NCI-H226 (cell line): ENCODE data around the gene ANKS3.

Source experiments
- DNase-seq: peaks from one replicate; pipeline ENCODE4 v3.0.0-alpha.2; 2015

ANKS3 gene

GRCh38 chr16:4694642-4695451, 39.2 kb downstream of the ANKS3 start:
- DNase-seq, result no peak

DNA sequence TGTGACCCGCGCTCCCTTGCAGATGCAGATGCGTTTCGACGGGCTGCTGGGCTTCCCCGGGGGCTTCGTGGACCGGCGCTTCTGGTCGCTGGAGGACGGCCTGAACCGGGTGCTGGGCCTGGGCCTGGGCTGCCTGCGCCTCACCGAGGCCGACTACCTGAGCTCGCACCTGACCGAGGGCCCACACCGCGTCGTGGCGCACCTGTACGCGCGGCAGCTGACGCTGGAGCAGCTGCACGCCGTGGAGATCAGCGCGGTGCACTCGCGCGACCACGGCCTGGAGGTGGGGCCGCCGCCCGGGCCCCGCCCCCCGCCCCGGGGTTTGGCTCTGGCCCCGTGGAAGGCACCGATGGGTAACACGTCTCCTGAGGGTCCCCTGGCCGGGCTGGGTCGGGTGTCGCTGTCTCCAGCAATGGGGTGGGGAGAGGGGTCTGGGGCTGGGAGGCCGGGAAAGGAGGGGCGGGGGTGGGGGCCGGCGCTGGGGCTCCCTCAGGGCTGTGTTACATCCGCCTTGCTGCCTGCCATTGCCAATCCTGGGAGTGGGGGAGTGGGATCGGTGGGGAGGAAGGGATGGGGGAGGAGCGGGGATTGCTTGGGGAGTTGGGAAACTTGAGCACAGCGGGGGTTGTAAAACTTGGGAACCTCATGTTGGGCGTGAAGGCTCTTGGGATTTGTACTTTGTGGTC, 40.0 kb downstream of the ANKS3 start:
- peak; percentile 47 for DNase-seq

DNA sequence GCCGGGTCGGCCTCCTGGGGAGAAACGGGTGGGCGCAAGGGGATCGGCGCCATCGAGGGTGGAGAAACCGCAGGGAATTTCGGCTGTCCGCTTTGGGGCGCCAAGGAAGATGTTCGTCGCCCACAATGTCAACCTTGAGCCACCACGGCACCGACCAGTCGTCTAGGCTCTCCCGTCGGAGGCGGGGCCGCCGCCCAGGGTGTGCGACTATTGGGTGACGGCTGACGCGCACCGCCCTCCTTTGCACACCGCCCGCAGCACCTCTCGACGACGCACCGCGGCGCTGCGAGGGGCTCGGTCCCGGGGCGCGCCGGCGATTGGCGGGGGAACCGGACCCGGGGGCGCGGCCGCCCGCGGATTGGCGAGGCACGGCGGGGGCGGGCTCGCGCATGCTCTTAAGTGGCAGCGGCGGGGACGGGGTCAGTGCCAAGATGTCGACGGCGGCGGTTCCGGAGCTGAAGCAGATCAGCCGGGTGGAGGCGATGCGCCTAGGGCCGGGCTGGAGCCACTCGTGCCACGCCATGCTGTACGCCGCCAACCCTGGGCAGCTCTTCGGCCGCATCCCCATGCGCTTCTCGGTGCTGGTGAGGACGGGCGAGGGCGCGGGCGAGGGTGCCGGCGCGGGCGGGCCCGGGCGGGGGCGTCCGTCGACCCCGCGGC, 40.6 kb downstream of the ANKS3 start, which contains the start of gene NUDT16L1:
Gene NUDT16L1 (plus strand): TSS at position 267 of the 660 bp plus-strand sequence. CDS start 165 bp downstream, at position 432.
- DNase-seq, result peak; percentile 94

DNA sequence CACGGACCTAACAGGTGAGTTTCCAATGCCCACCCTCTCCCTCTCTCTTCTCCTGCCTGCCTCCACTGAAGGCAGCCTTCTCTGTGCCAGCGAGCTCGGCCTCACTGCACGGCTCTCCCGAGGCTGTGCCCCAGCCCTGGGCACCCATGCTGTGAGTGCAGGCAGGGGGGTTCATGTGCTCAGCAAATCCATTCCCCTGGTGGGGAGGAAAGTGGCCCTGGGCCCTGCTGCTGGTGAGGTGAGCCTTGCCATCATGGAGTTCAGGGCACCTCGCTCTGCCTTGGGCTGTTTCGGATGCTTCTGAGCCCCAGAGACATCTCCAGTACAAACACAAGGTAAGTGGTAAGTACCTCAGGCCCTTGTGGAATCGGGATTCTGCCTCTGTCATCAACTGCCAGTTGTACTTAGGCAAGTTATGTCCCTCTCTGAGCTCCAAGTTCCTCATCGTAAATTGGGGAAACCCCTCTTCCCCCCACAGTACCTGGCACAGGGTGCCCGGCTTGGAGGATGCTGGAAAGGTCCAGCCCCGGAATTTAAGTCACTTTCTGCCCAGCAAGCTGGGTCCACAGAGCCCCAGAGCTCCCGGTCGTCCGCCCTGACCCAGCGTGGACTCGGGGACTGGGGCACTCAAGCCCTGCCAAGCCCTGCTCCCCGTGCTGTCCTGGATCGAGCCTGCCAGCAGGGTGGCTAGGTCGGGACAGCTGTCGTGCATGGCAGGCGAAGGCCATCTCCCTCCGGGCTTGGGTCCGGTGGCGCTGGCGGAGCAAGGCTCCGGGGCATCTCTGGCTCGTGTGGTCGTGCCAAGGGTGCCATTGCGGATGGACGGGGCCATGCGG, 41.4 kb downstream of the ANKS3 start:
- DNase-seq, result no peak

- no peak for DNase-seq
These were observed 42.2 kb downstream of the ANKS3 start for GRCh38 chr16:4691666-4692412.

- DNase-seq, result no peak
These were observed 43.0 kb downstream of the ANKS3 start for GRCh38 chr16:4690946-4691665.

- no peak for DNase-seq
These were observed 44.0 kb downstream of the ANKS3 start for GRCh38 chr16:4689864-4690704.

DNA sequence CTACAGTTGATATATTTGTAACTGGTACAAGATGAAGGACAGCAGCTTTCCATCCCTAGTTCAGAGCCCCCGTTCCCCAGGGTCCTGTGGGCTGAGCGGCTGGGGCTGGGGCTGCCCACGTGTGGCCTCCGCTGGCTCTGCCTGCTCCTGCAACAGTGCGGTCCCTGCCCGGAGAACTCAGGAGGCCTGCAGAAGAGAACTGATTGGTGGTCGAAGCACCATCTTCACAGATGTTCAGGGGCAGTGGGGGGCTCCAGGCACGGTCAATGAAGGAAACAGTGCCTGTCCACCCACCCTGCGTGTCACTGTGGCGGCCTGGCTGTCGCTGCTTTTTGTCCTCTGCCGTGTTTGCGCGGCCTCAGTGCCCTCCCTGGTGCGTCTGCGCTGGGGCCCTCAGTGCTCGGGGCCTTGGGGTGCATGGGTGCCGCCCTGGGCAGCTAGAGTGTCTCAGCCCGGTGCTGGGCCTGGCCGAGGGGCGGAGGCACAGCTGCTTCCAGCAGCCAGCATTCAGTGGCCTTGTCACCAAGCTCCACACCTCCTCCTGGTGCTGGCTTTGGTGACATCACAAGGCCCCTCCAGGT, 44.9 kb downstream of the ANKS3 start:
- DNase-seq, result no peak

DNA sequence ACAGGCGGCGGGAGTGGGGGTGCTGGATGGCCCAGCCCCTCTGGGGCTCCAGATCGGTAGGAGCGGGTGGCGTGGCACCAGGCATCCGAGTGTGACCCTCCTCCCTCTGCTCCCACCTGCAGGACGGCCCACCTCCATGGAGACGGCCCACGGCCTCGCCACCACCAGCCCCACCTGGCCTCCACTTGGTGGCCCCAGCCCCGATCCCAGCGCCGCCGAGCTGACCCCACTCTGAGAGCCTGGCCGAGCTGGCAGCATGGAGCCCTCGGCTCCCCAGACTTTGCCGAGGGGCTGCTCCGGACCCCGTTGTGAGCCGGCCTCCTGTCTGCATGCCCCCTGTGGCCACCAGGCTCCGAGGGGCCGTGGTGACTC, 45.4 kb downstream of the ANKS3 start:
- DNase-seq, result no peak

GRCh38 chr16:4687946-4688673, 46.0 kb downstream of the ANKS3 start:
- no peak for DNase-seq

- DNase-seq, result no peak
These were observed 46.7 kb downstream of the ANKS3 start for GRCh38 chr16:4687416-4687815.

- no peak for DNase-seq
These were observed 47.4 kb downstream of the ANKS3 start for GRCh38 chr16:4686497-4687210.

DNA sequence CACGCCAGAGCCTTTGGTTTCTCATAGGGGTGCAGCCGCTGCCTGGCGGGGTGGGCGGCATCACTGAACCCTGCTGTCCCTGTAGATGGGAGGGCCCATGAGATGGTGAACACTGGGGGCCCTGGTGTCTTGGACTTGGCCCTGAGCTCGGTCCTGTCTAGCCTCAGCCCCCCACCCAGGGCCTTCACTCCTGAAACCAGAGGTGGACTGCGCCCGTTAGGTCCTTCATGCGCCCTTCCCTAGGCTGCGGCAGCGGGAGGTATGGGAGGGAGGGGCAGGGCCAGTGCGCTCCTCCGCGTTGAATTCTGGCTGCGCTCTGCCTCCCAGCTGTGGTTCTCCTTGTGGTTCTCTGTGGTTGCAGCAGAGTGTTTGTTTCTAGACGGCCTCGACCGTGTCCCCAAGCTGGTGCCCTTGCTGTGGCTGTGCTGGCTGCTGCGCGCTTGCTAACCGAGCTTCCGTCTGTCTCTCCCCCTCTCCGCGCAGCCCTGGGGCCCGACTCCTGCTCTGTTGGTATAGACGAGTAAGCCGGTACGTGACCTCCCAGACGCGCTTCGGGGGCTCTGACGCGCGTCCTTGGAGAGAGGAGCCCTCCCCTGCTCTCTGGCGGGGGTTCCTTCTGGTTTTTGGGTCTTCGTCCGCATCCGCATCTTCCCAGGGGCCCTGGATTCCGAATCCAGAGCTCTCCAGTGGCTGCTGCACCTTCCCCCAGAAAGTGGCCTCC, 48.1 kb downstream of the ANKS3 start:
- no peak for DNase-seq

- no peak for DNase-seq
These were observed 48.8 kb downstream of the ANKS3 start for GRCh38 chr16:4685292-4685691.

DNA sequence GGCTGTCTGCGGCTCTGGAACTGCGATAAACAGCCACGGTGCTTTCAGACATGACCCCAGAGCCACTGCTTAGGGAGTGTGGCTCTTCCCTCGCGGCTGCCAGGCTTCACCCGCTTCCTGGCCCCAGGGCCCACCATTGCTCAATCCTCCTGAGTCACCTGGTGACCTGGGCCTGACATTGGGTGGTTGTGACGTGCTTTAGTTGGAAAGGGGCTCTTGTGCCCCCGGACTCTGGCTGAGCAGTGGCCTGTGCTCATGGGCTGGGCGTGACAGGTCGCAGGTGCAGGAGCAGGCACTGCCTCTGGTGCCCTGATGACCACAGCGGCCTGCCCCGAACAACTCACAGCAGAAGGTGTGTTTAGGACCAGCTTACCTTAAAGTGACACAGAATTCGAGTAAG, 49.3 kb downstream of the ANKS3 start:
- no peak for DNase-seq

DNA sequence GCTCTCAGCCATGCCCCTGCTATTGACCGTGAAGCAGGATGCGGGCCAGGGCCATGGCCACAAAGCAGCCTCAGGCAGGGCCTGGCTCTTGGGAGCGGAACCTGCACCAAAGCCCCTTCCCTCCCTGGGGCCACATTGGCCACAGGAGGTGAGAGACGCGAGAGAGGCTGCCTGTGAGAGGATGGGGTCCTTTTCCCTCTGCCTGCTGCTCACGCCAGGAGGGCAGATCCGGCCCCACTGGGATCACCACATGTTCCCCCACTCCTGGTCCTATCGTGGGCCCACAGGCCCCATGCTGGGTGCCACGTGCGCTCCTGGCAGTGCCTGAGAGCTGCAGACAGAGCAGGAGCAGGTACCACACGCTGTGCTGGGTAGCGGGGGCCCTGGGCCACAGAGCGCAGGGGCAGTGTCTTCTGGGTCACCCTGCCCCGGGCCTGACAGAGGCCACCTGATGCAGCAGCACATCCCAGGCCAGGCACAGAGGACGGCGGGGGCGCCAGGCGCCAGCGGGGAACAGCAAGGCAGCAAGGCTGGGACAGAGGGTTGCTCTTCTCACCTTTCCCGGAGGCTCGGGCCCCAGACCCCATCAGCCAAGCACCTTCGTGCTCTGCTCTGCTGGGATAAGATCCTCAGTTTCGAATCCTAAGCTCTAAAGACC, 49.9 kb downstream of the ANKS3 start:
- no peak for DNase-seq
